GM19452 (cell line): Measurements from ENCODE around the gene POC1A.

ENCODE experiments used
- ATAC-seq: cut with Tn5 transposase; IDR thresholded peaks from one replicate; pipeline ENCODE4 v1.9.1; 2021; ENCODE audit not compliant: unreplicated experiment

Gene POC1A

GRCh38 chr3:52154135-52155094 lies at the start of gene POC1A:
POC1A (minus strand) TSS chr3:52154423; CDS start chr3:52154372, 51 bp downstream.
- peak; percentile 79 for ATAC-seq

GRCh38 chr3:52203701-52204100 lies 49.5 kb upstream of the POC1A start:
- no peak for ATAC-seq

GRCh38 chr3:52202384-52203077 lies 48.3 kb upstream of the POC1A start:
- no peak for ATAC-seq

GRCh38 chr3:52200981-52201679 lies 46.9 kb upstream of the POC1A start:
- ATAC-seq = no peak

- no peak for ATAC-seq
These were observed 44.7 kb upstream of the POC1A start for GRCh38 chr3:52198643-52199608.

- ATAC-seq = peak; percentile 88
These were observed 43.8 kb upstream of the POC1A start, which contains the start of gene ALAS1 for GRCh38 chr3:52197842-52198625. ALAS1 (plus strand) TSS chr3:52198160; CDS start chr3:52199242, 1,082 bp downstream.

GRCh38 chr3:52197499-52197841 lies 43.2 kb upstream of the POC1A start:
- peak; percentile 34 for ATAC-seq

- ATAC-seq = no peak
These were observed 42.8 kb upstream of the POC1A start for GRCh38 chr3:52196977-52197376.

- ATAC-seq = no peak
These were observed 41.7 kb upstream of the POC1A start for GRCh38 chr3:52195823-52196331.

- ATAC-seq = no peak
These were observed 41.0 kb upstream of the POC1A start for GRCh38 chr3:52195291-52195597.

- no peak for ATAC-seq
These were observed 40.5 kb upstream of the POC1A start for GRCh38 chr3:52194485-52195290.

GRCh38 chr3:52193065-52193464 lies 38.8 kb upstream of the POC1A start:
- ATAC-seq = no peak

- no peak for ATAC-seq
These were observed 37.4 kb upstream of the POC1A start for GRCh38 chr3:52191663-52192062.

- no peak for ATAC-seq
These were observed 36.3 kb upstream of the POC1A start for GRCh38 chr3:52190294-52191074.

GRCh38 chr3:52188556-52188955 lies 34.3 kb upstream of the POC1A start:
- no peak for ATAC-seq

GRCh38 chr3:52186729-52187128 lies 32.5 kb upstream of the POC1A start:
- ATAC-seq = no peak

GRCh38 chr3:52185837-52186236 lies 31.6 kb upstream of the POC1A start:
- ATAC-seq = no peak

- ATAC-seq = no peak
These were observed 31.1 kb upstream of the POC1A start for GRCh38 chr3:52185311-52185710.
